Pulmonary artery endothelial cell (primary cell): Measurements from ENCODE around the gene ARFGEF2. TPM values are rescaled to one million over a fixed set of nuclear protein-coding genes. Genes with fewer than 3 reads are reported as not detected.

Experiments
- DNase-seq: peaks from one replicate; pipeline ENCODE4 v3.0.0-alpha.2; 2011; ENCODE audit warnings: low read depth, low spot score
- total RNA-seq: library from RNA; depleted of rRNA; stranded (reverse); fragments of >200 nt; gene quantifications from 2 replicates; pipeline ENCODE4 v1.2.3, GENCODE V29; 2014

ARFGEF2 gene
- total RNA-seq, 1 donor from 2014 or later = 70.8 TPM

GRCh38 chr20:48898896-48899530, 22.5 kb upstream of the ARFGEF2 start:
- DNase-seq = no peak

DNA sequence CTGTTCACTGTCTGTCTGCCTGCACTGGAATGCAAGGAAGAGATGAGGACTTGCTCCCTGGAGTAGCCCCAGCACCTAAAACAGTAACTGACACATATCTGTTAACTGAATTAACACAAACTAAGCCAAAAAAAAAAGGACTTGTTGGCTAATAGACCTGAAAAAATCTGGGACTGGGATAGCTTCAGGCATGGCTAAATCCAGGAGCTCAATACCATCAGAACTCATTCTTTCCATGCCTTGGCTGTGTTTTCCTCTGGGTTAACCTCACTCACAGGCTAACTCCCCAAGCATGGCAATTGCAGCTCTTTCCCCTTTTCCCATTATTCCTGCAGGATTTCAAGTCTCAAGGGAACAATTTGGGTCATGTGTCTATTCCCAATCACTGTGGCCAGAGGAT, 21.6 kb upstream of the ARFGEF2 start:
- no peak for DNase-seq

- no peak for DNase-seq
These were observed 20.2 kb upstream of the ARFGEF2 start for GRCh38 chr20:48901326-48901725.

DNA sequence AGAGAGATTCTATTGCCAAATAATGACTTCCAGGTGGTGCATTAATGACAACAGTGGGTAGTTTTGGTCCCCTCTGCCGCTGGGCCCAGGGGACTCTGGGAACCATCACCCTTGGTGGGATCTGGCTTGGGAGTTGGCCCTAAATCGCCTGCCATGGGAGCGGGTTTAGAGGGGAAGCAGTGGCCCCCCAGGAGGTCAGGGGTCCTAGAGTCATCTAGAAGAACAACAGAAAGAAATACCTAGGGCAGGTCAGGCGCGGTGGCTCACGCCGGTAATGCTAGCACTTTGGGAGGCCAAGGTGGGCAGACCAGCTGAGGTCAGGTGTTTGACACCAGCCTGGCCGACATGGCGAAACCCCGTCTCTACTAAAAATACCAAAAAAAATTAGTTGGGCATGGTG, 17.8 kb upstream of the ARFGEF2 start:
- DNase-seq = no peak

DNA sequence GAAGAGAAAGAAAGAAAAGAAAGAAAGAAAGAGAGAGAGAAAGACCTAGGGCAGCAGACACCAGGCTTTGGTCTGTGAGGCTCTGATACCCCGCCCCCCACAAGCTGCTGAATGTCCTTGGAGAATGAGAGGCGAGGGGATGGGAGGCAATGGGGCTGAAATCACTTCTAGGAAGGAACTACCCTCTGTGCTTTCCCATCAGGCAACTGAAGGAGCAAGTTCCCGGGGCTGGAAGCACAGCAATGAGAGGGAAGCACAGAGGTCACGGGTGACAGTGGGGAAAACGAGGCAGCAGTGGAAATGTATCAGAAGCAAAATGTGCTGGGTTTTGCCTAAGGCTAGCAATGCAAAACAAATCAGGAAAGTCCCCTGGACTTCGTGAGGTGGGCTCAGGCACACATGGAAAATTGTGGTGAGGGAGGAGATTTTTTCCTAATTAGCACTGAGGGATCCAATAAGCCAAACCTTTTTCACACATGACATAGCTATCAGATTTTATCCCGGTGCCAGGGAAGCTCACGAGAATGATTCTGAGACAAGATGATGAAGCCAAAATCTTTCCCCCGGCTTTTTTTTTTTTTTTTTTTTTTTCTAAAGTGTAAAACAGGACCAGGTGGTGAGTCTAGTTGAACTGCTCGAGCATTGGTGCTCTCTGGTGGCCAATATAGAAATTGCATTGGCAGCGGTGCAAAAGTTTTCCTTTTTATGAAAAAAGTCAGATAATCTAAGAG, 16.8 kb upstream of the ARFGEF2 start:
- DNase-seq = no peak

GRCh38 chr20:48905297-48905647, 16.2 kb upstream of the ARFGEF2 start:
- no peak for DNase-seq

DNA sequence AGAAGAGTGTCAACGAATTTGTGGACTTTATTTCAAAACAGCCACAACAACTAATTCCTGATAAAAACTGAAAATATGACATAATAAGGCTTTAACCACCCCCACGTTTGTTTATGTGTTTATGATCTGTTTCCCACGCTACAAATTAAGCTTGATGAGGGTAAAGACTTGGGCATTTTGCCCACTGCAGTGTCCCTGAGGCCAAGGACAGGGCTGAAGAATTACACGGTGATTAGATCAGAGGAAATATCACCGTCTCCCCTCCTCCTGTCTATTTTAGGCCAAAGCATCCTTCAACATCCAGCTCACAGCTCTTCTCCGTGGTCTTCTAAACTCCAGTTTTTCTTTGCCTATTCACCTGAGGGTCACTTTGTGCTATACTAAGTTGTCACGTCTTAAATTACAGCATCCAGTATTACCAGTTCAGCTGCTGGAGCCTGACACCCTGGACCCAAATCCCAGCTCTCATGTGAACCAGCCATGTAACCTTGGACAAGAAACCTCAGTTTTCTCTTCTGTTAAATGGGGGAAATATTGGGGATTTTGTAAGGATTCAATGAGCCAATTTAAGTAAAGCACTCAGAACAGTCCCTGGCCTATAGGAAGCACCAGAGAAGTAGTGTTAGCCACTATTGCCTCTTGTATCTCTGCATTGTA, 15.2 kb upstream of the ARFGEF2 start:
- DNase-seq = no peak

- DNase-seq = no peak
These were observed 12.7 kb upstream of the ARFGEF2 start for GRCh38 chr20:48908656-48909319.

DNA sequence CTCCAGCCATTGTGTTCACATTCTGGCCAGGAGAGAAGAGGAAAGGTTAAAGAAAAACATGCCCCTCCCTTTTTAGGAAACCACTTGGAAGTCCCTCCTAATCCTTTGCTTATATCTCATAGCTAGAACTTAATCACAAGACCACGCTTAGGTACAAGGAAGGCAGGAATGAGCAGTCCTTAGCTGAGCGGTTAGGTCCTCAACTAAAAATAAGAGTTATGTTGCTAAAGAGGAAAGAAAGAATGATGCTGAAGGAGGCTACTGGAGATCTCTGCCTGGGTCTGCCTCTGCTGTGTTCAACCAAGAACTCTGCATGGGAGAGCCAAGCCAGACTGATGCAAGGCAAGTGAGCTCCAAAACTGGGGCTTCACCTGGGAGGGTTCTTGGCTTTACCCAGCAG, 11.6 kb upstream of the ARFGEF2 start:
- DNase-seq = no peak

DNA sequence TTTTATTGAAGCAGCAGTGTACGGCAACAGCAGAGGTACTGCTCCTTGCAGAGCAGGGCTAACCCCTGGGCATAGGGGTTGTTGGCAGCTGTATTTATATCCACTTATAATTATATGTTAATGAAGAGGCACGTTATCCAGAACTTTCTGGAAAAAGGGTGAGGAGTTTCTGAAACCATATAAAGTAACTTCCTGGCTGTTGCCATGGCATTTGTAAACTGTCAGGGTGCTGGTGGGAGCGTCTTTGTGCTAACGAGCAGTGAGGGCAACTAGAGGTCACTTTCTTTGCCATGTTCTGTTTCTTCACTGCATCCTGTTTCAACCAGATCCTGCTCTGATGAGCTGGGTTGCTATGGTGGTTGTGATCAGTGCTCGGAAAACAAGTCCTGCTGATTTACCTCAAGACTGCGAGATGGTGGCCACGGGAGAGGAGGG, 11.1 kb upstream of the ARFGEF2 start:
- no peak for DNase-seq

GRCh38 chr20:48912065-48912464, 9.4 kb upstream of the ARFGEF2 start:
- no peak for DNase-seq

DNA sequence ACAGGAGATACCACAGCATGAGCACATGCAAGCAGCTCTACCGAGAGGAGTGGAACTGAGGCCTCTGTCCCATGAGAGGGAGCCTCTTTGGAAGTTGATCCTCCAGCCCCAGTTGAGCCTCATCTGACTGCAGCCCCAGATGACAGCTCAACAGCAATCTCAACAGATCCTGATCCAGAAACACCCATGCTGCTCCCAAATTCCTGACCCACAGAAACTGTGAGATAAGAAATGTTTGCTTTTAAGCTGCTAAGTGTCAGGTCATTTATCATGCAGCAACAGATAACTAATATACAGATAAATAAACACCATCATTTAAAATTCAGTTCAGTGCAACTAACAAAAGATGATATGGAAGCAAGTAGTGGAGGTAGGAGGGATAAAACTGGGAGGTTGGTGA, 4.8 kb upstream of the ARFGEF2 start:
- no peak for DNase-seq

DNA sequence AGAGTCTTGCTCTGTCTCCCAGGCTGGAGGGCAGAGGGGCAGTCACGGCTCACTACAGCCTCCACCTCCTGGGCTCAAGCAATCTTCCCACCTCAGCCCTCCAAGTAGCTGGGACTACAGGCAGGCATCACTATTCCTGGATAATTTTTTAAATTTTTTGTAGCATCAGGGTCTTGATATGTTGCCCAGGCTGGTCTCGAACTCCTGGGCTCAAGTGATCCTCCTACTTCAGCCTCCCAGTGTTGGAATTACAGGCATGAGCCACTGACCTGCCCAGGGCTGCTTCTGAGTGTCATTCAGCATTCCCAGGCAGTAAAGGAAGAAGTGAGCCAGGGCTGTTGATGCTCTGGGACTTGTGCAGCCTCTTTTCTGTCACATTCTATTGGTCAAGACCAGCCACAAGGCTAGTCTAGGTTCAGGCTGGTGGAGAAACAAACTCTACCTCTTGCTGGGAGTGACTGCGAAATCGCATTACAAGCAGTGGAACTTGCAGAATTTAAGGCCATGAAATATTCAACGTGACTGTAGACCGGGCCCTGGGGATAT, 2.1 kb upstream of the ARFGEF2 start:
- DNase-seq = no peak

DNA sequence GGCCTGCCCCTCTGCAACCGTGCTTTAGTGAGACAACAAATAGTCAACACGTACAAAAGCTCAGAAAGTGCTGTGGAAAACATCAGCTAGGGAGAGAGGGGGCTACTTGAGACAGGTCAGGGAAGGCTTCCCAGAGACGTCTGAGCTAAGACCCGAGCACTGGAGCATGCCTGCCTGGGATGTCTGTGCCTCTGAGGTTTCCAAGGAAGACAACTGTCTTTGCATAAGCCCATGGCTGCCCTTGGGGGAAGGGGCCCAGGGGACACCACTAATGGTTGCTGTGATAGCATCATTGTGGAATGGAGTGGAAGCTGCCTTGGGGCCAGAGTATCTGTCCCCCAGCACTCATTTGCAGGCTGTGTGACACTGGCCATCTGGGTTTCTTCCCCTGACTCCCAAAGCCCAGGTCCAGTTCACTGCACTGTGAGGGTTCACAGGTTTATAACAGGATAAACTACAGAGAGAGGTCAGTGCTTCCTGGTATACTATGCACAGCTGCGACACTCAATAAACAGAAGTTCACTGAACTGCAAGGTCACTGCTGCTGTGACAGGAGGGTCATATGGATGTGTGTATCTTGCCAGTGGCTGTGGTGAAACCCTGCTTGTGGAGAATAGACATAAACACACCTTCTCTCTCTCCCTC, 1.5 kb upstream of the ARFGEF2 start:
- no peak for DNase-seq

GRCh38 chr20:48920527-48921167, 864 bp upstream of the ARFGEF2 start:
- DNase-seq = no peak

DNA sequence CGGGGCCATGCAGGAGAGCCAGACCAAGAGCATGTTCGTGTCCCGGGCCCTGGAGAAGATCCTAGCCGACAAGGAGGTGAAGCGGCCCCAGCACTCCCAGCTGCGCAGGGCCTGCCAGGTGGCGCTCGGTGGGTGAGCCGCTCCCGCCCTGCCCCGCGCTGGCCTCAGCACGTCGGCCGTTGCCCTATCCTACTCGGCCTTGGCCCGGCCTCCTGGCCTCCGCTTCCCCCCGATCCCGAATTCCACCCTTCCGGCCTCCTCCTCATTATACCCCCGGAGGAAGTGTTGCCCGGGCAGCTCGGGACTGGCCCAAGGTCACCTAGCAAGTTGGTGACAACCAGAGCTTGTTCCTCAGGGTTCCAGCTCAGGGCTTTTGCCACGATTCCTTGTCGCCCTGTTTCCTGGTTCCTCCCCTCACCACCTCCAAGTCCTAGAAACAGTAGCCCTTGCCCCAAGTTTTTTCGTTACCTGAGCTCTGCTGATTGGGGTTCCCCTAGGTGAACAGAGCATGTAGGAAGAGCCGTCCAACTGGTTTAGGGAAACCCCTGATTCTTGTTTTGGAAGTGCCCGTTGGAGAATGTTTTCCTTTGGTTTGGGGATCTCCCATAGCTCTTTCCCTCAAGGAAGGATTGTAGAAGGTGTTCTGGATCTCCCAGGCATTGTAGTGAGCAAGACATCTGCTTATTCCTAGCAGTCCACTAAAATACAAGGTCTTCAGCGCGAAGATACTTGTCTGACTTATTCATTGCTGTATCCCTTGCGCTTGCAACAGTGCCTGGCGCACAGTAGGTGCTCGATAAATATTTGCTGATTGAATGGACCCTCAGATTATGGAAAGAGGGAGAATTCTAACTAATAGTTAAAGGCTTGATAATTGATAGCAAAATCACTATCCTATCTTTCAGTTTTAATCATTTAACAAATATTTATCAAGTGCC, 641 bp downstream of the ARFGEF2 start:
- DNase-seq = no peak

DNA sequence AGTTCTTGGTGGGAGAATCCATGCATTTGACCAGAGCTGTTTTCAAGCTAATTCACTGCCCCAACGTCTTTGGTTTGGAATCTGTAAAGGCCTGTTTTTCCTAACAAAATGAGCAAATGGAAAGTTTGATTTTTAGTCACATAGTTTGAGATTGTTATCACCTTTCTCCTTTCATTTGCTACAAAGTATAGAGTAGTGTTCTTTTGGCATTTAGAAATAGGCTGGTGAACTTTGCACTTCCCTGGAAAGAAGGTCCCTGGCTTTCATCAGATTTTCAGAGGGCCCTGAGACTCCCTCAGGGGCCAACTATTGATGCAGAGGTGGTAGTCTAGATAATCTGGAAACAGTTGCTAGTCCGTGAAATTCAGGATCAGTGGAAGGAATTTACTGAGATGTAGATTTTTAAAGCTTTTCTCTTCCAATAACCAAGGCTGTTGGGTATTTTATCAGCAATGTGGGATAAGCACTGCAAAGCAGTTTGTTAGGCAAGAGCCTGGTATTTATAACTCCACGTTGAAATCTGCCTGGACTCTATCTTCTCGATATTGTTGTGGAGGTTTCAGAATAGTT, 1.7 kb downstream of the ARFGEF2 start:
- no peak for DNase-seq

GRCh38 chr20:48924756-48925109, 3.2 kb downstream of the ARFGEF2 start:
- DNase-seq = no peak

- no peak for DNase-seq
These were observed 4.8 kb downstream of the ARFGEF2 start for GRCh38 chr20:48926267-48926666.

GRCh38 chr20:48926821-48927220, 5.3 kb downstream of the ARFGEF2 start:
- peak; percentile 46 for DNase-seq
